HepG2 (cell line): ENCODE measurements around the gene DGKB. TPM values are rescaled to one million over a fixed set of nuclear protein-coding genes. Genes with fewer than 3 reads are reported as not detected.

ENCODE experiments used
- ATAC-seq: fragments of 200-7000 bp; cut with Tn5 transposase; 3 replicates; pipeline ENCODE4 v1.9.1; 2020; ENCODE audit warnings: mild to moderate bottlenecking, moderate library complexity
- BruUV-seq: library from RNA; stranded (reverse); fragments of 400-500 nt; replicated peaks from 2 replicates; lab custom pipeline; 2021; lab: Mats Ljungman, UMichigan
- CTCF ChIA-PET: fragments of 300-600 bp; formaldehyde crosslinking; extraction: SDS; loops from one replicate; lab custom pipeline; 2021; ENCODE audit warnings: low total read pairs, inconsistent platforms, low intra/inter-chr PET ratio; lab: Yijun Ruan, JAX
- POLR2A ChIA-PET: fragments of 350-600 bp; sonication (Branson Sonifier 250); formaldehyde crosslinking; loops from one replicate; lab custom pipeline; 2020; ENCODE audit warnings: antibody characterized with exemption, inconsistent platforms; lab: Yijun Ruan, JAX
- DNase-seq: peaks from one replicate; pipeline ENCODE4 v3.0.0-alpha.2; 2015; ENCODE audit warnings: low spot score
- FAIRE-seq: peaks from 3 replicates; lab custom pipeline; 2011; peaks lifted over from hg19 to GRCh38; lab: Jason Lieb, UNC
- H2AFZ ChIP-seq: one replicate; pipeline ENCODE4 v1.6.1; 2011; ENCODE audit warnings: low read length, inconsistent platforms
- H3K27ac ChIP-seq: fragments of 300-600 bp; 3 replicates; pipeline ENCODE4 v1.8.0; 2011; ENCODE audit warnings: mixed run types, mild to moderate bottlenecking, mixed read lengths, low read length, inconsistent platforms; ENCODE audit not compliant: insufficient read depth; ENCODE audit errors: extremely low read length
- H3K27me3 ChIP-seq, 2 experiments: fragments of 200-600 bp in 1 of 2; 2 replicates in 1 of 2; 3 replicates in 1 of 2; pipeline versions ENCODE4 v1.6.0 to v1.8.0; 2011; ENCODE audit warnings: low read length in 2 of 2, mild to moderate bottlenecking in 2 of 2, moderate library complexity in 2 of 2, inconsistent platforms in 1 of 2; ENCODE audit not compliant: insufficient read depth in 2 of 2, control insufficient read depth in 1 of 2
- H3K36me3 ChIP-seq, 2 experiments: fragments of 200-600 bp in 1 of 2; replicated peaks in 1 of 2; 2 replicates in 1 of 2; 3 replicates in 1 of 2; pipeline versions ENCODE4 v1.5.1 to v1.8.0; 2011; ENCODE audit warnings: low read length in 2 of 2, inconsistent platforms in 1 of 2; ENCODE audit not compliant: insufficient read depth in 2 of 2, control insufficient read depth in 1 of 2
- H3K4me1 ChIP-seq: 2 replicates; pipeline ENCODE4 v1.5.1; 2012; ENCODE audit warnings: low read length, inconsistent platforms; ENCODE audit not compliant: insufficient read depth
- H3K4me2 ChIP-seq: 2 replicates; pipeline ENCODE4 v1.6.0; 2011; ENCODE audit warnings: low read depth, low read length, inconsistent platforms
- H3K4me3 ChIP-seq, 3 experiments: fragments of 200-600 bp in 1 of 3; sonication (generic), shearing (Covaris generic) in 1 of 3; replicated peaks in 1 of 3; 2 replicates each; pipeline ENCODE4 v1.5.1; 2011 to 2016; ENCODE audit warnings: low read length in 3 of 3, inconsistent platforms in 2 of 3, low read depth in 2 of 3, mild to moderate bottlenecking in 2 of 3, control low read depth in 1 of 3, mixed read lengths in 1 of 3; ENCODE audit not compliant: insufficient read depth in 1 of 3
- H3K79me2 ChIP-seq: one replicate; pipeline ENCODE4 v1.6.1; 2011; ENCODE audit warnings: low read length, inconsistent platforms; ENCODE audit not compliant: insufficient read depth
- H3K9ac ChIP-seq: 2 replicates; pipeline ENCODE4 v1.6.0; 2011; ENCODE audit warnings: mild to moderate bottlenecking, low read depth, low read length, inconsistent platforms; ENCODE audit not compliant: insufficient read depth
- H3K9me3 ChIP-seq: 2 replicates; pipeline ENCODE4 v1.5.1; 2012; ENCODE audit warnings: mild to moderate bottlenecking, low read length
- H4K20me1 ChIP-seq: 2 replicates; pipeline ENCODE4 v1.6.0; 2011; ENCODE audit warnings: inconsistent platforms, mild to moderate bottlenecking, low read length, moderate library complexity; ENCODE audit not compliant: insufficient read depth
- BCLAF1 ChIP-seq: fragments of 450-650 bp; IDR thresholded peaks from 2 replicates; pipeline ENCODE4 v1.6.1; 2017; ENCODE audit warnings: mild to moderate bottlenecking
- GABPA ChIP-seq, 2 experiments: IDR thresholded peaks; 2 replicates each; pipeline ENCODE4 v1.6.1; 2011 to 2016; ENCODE audit warnings: low read depth in 2 of 2, low read length in 1 of 2, missing biosample characterization in 1 of 2, missing genetic modification characterization in 1 of 2
- HES4 ChIP-seq: sonication (generic); formaldehyde crosslinking; IDR thresholded peaks from 2 replicates; pipeline ENCODE4 v1.9.0; 2021; ENCODE audit warnings: mild to moderate bottlenecking, missing genetic modification reagents, borderline replicate concordance
- KAT7 ChIP-seq: IDR thresholded peaks from 2 replicates; pipeline ENCODE4 v1.6.1; 2018; ENCODE audit warnings: borderline replicate concordance, missing compliant biosample characterization
- KDM5A ChIP-seq: fragments of 200-600 bp; sonication (generic); IDR thresholded peaks from 2 replicates; pipeline ENCODE4 v1.7.0; 2018; ENCODE audit warnings: antibody characterized with exemption, mild to moderate bottlenecking, low read length, borderline replicate concordance
- KLF15 ChIP-seq: sonication (generic); formaldehyde crosslinking; IDR thresholded peaks from 2 replicates; pipeline ENCODE4 v1.8.1; 2023; ENCODE audit warnings: borderline replicate concordance, mild to moderate bottlenecking, inconsistent platforms, missing genetic modification reagents, mixed read lengths
- NKX3-1 ChIP-seq: sonication (generic); formaldehyde crosslinking; IDR thresholded peaks from 2 replicates; pipeline ENCODE4 v1.5.0; 2020; ENCODE audit warnings: missing genetic modification reagents
- NPAS2 ChIP-seq: sonication (generic); formaldehyde crosslinking; IDR thresholded peaks from 2 replicates; pipeline ENCODE4 v1.8.0; 2022; ENCODE audit warnings: mild to moderate bottlenecking, missing genetic modification reagents, borderline replicate concordance
- PCBP2 ChIP-seq: fragments of 200-400 bp; formaldehyde crosslinking; optimal IDR thresholded peaks from 2 replicates; pipeline ENCODE3; 2018; ENCODE audit warnings: low read length, low read depth; ENCODE audit not compliant: poor library complexity, severe bottlenecking
- TAF15 ChIP-seq: fragments of 200-400 bp; formaldehyde crosslinking; IDR thresholded peaks from one replicate; pipeline ENCODE4 v1.6.1; 2018; ENCODE audit warnings: mild to moderate bottlenecking, low read depth, low read length; ENCODE audit not compliant: poor library complexity, severe bottlenecking
- THAP8 ChIP-seq: sonication (generic); formaldehyde crosslinking; IDR thresholded peaks from 2 replicates; pipeline ENCODE4 v1.5.1; 2020; ENCODE audit warnings: missing genetic modification reagents, mild to moderate bottlenecking, borderline replicate concordance
- ZFP36L1 ChIP-seq: sonication (generic); formaldehyde crosslinking; IDR thresholded peaks from 2 replicates; pipeline ENCODE4 v1.8.0; 2022; ENCODE audit warnings: mild to moderate bottlenecking, missing genetic modification reagents, moderate library complexity
- ZNF24 ChIP-seq: fragments of 450-650 bp; IDR thresholded peaks from 2 replicates; pipeline ENCODE4 v1.6.1; 2017; ENCODE audit warnings: antibody characterized with exemption, mild to moderate bottlenecking
- ZNF569 ChIP-seq: sonication (generic); formaldehyde crosslinking; IDR thresholded peaks from 2 replicates; pipeline ENCODE4 v1.5.0; 2020; ENCODE audit warnings: mild to moderate bottlenecking, missing genetic modification reagents, moderate library complexity, borderline replicate concordance
- ZNF672 ChIP-seq: sonication (generic); formaldehyde crosslinking; IDR thresholded peaks from 2 replicates; pipeline ENCODE4 v1.8.1; 2022; ENCODE audit warnings: missing genetic modification reagents
- ZNF800 ChIP-seq: sonication (generic); formaldehyde crosslinking; IDR thresholded peaks from 2 replicates; pipeline ENCODE4 v1.4.0; 2020; ENCODE audit warnings: missing genetic modification reagents
- ZXDC ChIP-seq: sonication (generic); formaldehyde crosslinking; IDR thresholded peaks from 2 replicates; pipeline ENCODE4 v1.5.0; 2020; ENCODE audit warnings: mild to moderate bottlenecking, missing genetic modification reagents
- WGBS: methylation state at CpG from one replicate; pipeline ENCODE4 v1.1.6; 2017; ENCODE audit warnings: low lambda C conversion rate; 5-methylcytosine and 5-hydroxymethylcytosine counted together
- in situ Hi-C: cut with HindIII; loops from 2 replicates; pipeline ENCODE4 v1.10.0; 2017; ENCODE audit warnings: low pct_unique_long_range_greater_than_20kb; ENCODE audit not compliant: extremely low pct_ligation_motif_present
- intact Hi-C: fragments of 100-400 bp; cut with micrococcal nuclease; formaldehyde crosslinking; loops from one replicate; pipeline ENCODE4 v1.10.0; 2022; ENCODE audit not compliant: unreplicated experiment
- polyA plus RNA-seq, 8 experiments: library from polyadenylated mRNA; depleted of rRNA in 3 of 8; stranded (reverse) in 7 of 8; unstranded in 1 of 8; fragments of >200 nt; fragmentation: Illumina TruSeq in 4 of 8; extraction: Trizol in 4 of 8; gene quantifications; 2 replicates each; pipeline versions ENCODE4 v1.2.1 to v1.2.3, GENCODE V29; 2011 to 2016; ENCODE audit warnings: low read depth in 4 of 8, missing spikeins in 1 of 8, mixed read lengths in 1 of 8; ENCODE audit not compliant: insufficient read depth in 1 of 8
- total RNA-seq, 5 experiments: library from RNA; depleted of rRNA; stranded (reverse); fragments of >200 nt; fragmentation: Illumina TruSeq; extraction: Trizol; gene quantifications; 2 replicates each; pipeline ENCODE4 v1.2.3, GENCODE V29; 2016; ENCODE audit warnings: low read depth in 1 of 5

The DGKB gene
- total and polyA plus RNA-seq, 2 of the 13 experiments (the other 11 are each of a cell fraction or from before 2014, with no cell fraction given), result not detected

- no TSS peak for BruUV-seq
- no peaks in the 10 kb centered on the region for H4K20me1 ChIP-seq
- H3K27me3 ChIP-seq, result no peaks in the 10 kb centered on the region
- no peaks in the 10 kb centered on the region for H3K79me2 ChIP-seq
- no peaks in the 10 kb centered on the region for H3K36me3 ChIP-seq
- no peak overlapping the region for H3K4me3 ChIP-seq
- H3K4me2 ChIP-seq, result no peak overlapping the region
- ChIA-PET CTCF (no interaction called here), POLR2A (no interaction called here)
- H3K4me1 ChIP-seq, result no peaks in the 10 kb centered on the region
- ATAC-seq, result no peak
- FAIRE-seq, result no peak
- no peak overlapping the region for H2AFZ ChIP-seq
- H3K9me3 ChIP-seq, result no peaks in the 10 kb centered on the region
- intact Hi-C loops, result no loop called here
- 18% methylated on average over 3 of the region's 3 CpGs for WGBS
- no peak overlapping the region for H3K9ac ChIP-seq
- in situ Hi-C loops, result loop anchor here (25.0 kb wide), 1 partner anchor 1342 kb away; no protein-coding TSS in a partner anchor
- H3K27ac ChIP-seq, result no peak overlapping the region
- no peak for DNase-seq
- TF ChIP-seq ZXDC (CRISPR knock-in tag) (no peak), KLF15 (CRISPR knock-in tag) (no peak), PCBP2 (no peak), KDM5A (no peak), NKX3-1 (CRISPR knock-in tag) (no peak), ZNF800 (no peak), GABPA (IDR thresholded peaks at IDR 0.05; ENCODE audit: low read depth, low read length) (no peak), GABPA (CRISPR knock-in tag; IDR thresholded peaks at IDR 0.05; ENCODE audit: low read depth) (no peak), ZNF672 (CRISPR knock-in tag) (no peak), ZNF569 (CRISPR knock-in tag) (no peak), BCLAF1 (no peak), ZFP36L1 (CRISPR knock-in tag) (no peak), KAT7 (CRISPR knock-in tag) (no peak), ZNF24 (no peak), TAF15 (no peak), NPAS2 (CRISPR knock-in tag) (no peak), THAP8 (no peak), HES4 (no peak)
These were observed 181.8 kb downstream of the DGKB start for GRCh38 chr7:14720785-14721184.
